ENCODE results near the gene PHF1.
"Not testable (repeated sequence)": the region's sequence is repeated elsewhere in the genome, so short reads cannot be mapped to it uniquely, and the experiment has no call there.

Gene PHF1

GRCh38 chr6:33410711-33411631, at the start of gene PHF1:
TSS of gene PHF1 (plus strand) at chr6:33411014. CDS start at chr6:33412264, 1,250 bp downstream.
- Histone ChIP-seq H3K79me2 (ENCODE audit: control insufficient read depth, insufficient read depth, low read length, unreplicated experiment) (peaks cover 22% of the 10 kb centered on the region), H3K27ac (ENCODE audit: low read depth, low read length) (peak within 1 kb of the TSS; percentile 84), H2AFZ (ENCODE audit: low read length, unreplicated experiment) (peak within 1 kb of the TSS; percentile 91), H3K27me3 (ENCODE audit: insufficient read depth, low read length) (no peaks in the 10 kb centered on the region), H3K4me3 (ENCODE audit: low read depth, low read length) (peak within 1 kb of the TSS; percentile 95), H3K4me1 (ENCODE audit: control insufficient read depth, insufficient read depth, low read length, unreplicated experiment) (peaks cover 14% of the 10 kb centered on the region), H3K36me3 (ENCODE audit: insufficient read depth, low read length) (peaks cover 5% of the 10 kb centered on the region; the same call in 1 of the 2 replicates)

DNA sequence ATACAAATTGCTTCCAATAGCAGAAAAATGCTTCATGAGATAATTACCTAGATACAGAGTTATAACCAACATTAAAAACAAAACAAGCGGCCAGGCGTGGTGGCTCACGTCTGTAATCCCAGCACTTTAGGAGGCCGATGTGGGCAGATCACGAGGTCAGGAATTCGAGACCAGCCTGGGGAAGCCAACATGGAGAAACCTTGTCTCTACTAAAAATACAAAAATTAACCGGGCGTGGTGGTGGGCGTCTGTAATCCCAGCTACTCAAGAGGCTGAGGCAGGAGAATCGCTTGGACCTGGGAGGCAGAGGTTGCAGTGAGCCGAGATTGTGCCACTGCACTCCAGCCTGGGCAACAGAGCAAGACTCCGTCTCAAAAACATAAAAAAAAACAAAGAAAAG, 47.3 kb upstream of the PHF1 start:
- not testable (repeated sequence) for H3K79me2 ChIP-seq (ENCODE audit: control insufficient read depth, insufficient read depth, low read length, unreplicated experiment); H3K36me3 ChIP-seq (ENCODE audit: insufficient read depth, low read length); H3K4me1 ChIP-seq (ENCODE audit: control insufficient read depth, insufficient read depth, low read length, unreplicated experiment); H3K27me3 ChIP-seq (ENCODE audit: insufficient read depth, low read length); H3K4me3 ChIP-seq (ENCODE audit: low read depth, low read length); H3K27ac ChIP-seq (ENCODE audit: low read depth, low read length); H2AFZ ChIP-seq (ENCODE audit: low read length, unreplicated experiment)

- H3K27ac ChIP-seq (ENCODE audit: low read depth, low read length); H3K36me3 ChIP-seq (ENCODE audit: insufficient read depth, low read length); H3K27me3 ChIP-seq (ENCODE audit: insufficient read depth, low read length); H3K4me1 ChIP-seq (ENCODE audit: control insufficient read depth, insufficient read depth, low read length, unreplicated experiment); H3K4me3 ChIP-seq (ENCODE audit: low read depth, low read length); H3K79me2 ChIP-seq (ENCODE audit: control insufficient read depth, insufficient read depth, low read length, unreplicated experiment): not testable (repeated sequence)
- H2AFZ ChIP-seq (ENCODE audit: low read length, unreplicated experiment), result peak overlapping the region; percentile 32
Measured at GRCh38 chr6:33364475-33365205, 46.2 kb upstream of the PHF1 start.

DNA sequence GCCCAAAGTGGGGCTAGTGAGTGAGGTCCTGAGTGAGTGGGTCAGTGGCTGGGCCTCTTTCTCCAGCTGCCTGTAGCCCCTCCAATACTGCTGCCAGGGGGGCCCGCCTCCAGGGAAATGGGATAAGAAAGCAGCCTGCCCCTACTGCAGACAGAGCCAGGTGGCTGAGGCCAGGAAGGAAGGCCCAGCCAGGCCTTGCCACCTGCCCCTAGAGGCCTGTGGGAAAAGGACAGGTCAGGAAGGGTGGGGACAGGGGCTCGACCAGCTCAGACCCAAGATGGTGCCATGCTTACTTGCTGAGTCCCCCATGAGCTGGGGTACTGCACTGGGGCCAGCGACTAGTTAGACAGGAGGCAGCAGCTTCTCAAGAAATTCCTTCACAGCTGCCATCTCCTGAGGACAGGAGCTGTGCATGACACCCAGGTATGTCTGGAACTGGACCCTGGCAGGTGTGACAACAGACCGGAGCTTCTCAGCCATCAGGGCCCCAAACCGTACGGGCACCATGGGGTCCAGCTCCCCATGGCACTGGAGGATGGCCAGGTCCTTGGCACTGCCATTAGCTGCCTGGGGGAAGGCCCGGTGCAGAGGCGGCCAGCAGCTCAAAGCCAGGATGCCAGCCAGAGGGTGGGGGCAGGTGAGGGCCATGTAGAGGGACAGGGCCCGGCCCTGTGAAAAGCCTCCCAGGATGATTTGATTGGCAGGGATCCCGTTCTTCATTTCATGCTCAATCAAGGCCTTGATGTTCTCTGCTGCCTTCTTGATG, 45.4 kb upstream of the PHF1 start:
- H3K27ac ChIP-seq (ENCODE audit: low read depth, low read length); H3K27me3 ChIP-seq (ENCODE audit: insufficient read depth, low read length); H3K36me3 ChIP-seq (ENCODE audit: insufficient read depth, low read length); H3K79me2 ChIP-seq (ENCODE audit: control insufficient read depth, insufficient read depth, low read length, unreplicated experiment); H2AFZ ChIP-seq (ENCODE audit: low read length, unreplicated experiment); H3K4me1 ChIP-seq (ENCODE audit: control insufficient read depth, insufficient read depth, low read length, unreplicated experiment); H3K4me3 ChIP-seq (ENCODE audit: low read depth, low read length): not testable (repeated sequence)

- Histone ChIP-seq H3K4me3 (ENCODE audit: low read depth, low read length) (no peak overlapping the region), H3K36me3 (ENCODE audit: insufficient read depth, low read length) (no peaks in the 10 kb centered on the region), H3K4me1 (ENCODE audit: control insufficient read depth, insufficient read depth, low read length, unreplicated experiment) (peaks cover 4% of the 10 kb centered on the region), H2AFZ (ENCODE audit: low read length, unreplicated experiment) (no peak overlapping the region), H3K79me2 (ENCODE audit: control insufficient read depth, insufficient read depth, low read length, unreplicated experiment) (no peaks in the 10 kb centered on the region), H3K27me3 (ENCODE audit: insufficient read depth, low read length) (no peaks in the 10 kb centered on the region), H3K27ac (ENCODE audit: low read depth, low read length) (no peak overlapping the region)
Measured at GRCh38 chr6:33367009-33367714, 43.7 kb upstream of the PHF1 start.

DNA sequence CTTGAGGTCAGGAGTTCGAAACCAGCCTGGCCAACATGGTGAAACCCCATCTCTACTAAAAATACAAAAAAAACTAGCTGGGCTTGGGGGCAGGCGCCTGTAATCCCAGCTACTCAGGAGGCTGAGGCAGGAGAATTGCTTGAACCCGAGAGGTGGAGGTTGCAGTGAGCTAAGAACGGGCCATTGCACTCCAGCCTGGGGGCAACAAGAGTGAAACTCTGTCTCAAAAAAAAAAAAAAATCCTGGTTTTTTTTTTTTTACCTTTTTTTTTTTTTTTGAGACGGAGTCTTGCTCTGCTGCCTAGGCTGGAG, 43.1 kb upstream of the PHF1 start:
- H2AFZ ChIP-seq (ENCODE audit: low read length, unreplicated experiment); H3K27me3 ChIP-seq (ENCODE audit: insufficient read depth, low read length); H3K4me3 ChIP-seq (ENCODE audit: low read depth, low read length); H3K79me2 ChIP-seq (ENCODE audit: control insufficient read depth, insufficient read depth, low read length, unreplicated experiment); H3K36me3 ChIP-seq (ENCODE audit: insufficient read depth, low read length); H3K4me1 ChIP-seq (ENCODE audit: control insufficient read depth, insufficient read depth, low read length, unreplicated experiment); H3K27ac ChIP-seq (ENCODE audit: low read depth, low read length): not testable (repeated sequence)

GRCh38 chr6:33371901-33372300, 38.9 kb upstream of the PHF1 start:
- not testable (repeated sequence) for H3K4me3 ChIP-seq (ENCODE audit: low read depth, low read length); H3K36me3 ChIP-seq (ENCODE audit: insufficient read depth, low read length); H3K27me3 ChIP-seq (ENCODE audit: insufficient read depth, low read length); H2AFZ ChIP-seq (ENCODE audit: low read length, unreplicated experiment); H3K27ac ChIP-seq (ENCODE audit: low read depth, low read length); H3K79me2 ChIP-seq (ENCODE audit: control insufficient read depth, insufficient read depth, low read length, unreplicated experiment)
- H3K4me1 ChIP-seq (ENCODE audit: control insufficient read depth, insufficient read depth, low read length, unreplicated experiment), result peaks cover 22% of the 10 kb centered on the region

GRCh38 chr6:33372526-33373123, 38.2 kb upstream of the PHF1 start:
- Histone ChIP-seq H3K27me3 (ENCODE audit: insufficient read depth, low read length) (no peaks in the 10 kb centered on the region), H3K4me3 (ENCODE audit: low read depth, low read length) (no peak overlapping the region), H2AFZ (ENCODE audit: low read length, unreplicated experiment) (no peak overlapping the region), H3K4me1 (ENCODE audit: control insufficient read depth, insufficient read depth, low read length, unreplicated experiment) (peaks cover 25% of the 10 kb centered on the region), H3K36me3 (ENCODE audit: insufficient read depth, low read length) (no peaks in the 10 kb centered on the region), H3K79me2 (ENCODE audit: control insufficient read depth, insufficient read depth, low read length, unreplicated experiment) (no peaks in the 10 kb centered on the region), H3K27ac (ENCODE audit: low read depth, low read length) (no peak overlapping the region)

DNA sequence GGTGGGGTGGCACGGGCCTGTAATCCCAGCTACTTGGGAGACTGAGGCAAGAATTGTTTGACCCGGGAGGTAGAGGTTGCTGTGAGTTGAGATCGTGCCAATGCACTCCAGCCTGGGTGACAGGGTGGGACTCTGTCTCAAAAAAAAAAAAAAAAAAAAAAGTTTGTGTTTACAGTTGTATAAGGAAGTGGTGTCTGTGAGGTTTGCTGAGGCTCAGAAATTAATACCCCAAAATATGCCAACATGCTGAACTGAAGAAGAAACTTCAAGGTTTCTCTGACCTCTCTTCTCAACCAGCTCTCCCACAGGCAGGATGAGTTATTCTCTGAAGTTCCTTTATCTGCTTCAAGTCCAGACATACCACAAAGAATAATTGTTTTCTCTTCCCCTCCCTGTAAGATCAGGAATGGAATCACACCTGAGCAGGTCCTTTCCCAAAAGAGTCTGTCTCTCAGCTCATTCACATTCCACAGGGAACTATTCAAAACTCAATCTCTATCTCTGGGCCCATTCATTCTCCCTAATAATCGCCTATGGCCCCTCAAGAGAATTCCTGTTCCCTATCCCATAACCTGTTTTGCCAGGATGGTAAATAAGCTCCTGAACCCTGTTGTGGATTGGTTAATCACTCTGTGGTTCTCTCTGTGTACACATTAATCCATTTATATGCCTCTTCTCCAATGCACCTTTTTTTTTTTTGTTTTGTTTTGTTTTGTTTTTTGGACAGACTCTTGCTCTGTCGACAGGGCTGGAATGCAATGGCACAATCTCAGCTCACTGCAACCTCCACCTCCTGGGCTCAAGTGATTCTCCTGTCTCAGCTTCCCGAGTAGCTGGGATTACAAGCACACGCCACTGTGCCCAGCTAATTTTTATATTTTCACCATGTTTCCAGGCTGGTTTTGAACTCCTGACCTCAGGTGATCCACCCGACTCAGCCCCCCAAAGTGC, 36.6 kb upstream of the PHF1 start:
- peak overlapping the region; percentile 49 for H2AFZ ChIP-seq (ENCODE audit: low read length, unreplicated experiment)
- peak overlapping the region; percentile 35; the same call in 1 of the 2 replicates for H3K27ac ChIP-seq (ENCODE audit: low read depth, low read length)

More for the DNA sequence above, 36.6 kb upstream of the PHF1 start:
- H3K4me1 ChIP-seq (ENCODE audit: control insufficient read depth, insufficient read depth, low read length, unreplicated experiment), result peaks cover 25% of the 10 kb centered on the region
- no peaks in the 10 kb centered on the region for H3K27me3 ChIP-seq (ENCODE audit: insufficient read depth, low read length)
- no peaks in the 10 kb centered on the region for H3K36me3 ChIP-seq (ENCODE audit: insufficient read depth, low read length)
- no peaks in the 10 kb centered on the region for H3K79me2 ChIP-seq (ENCODE audit: control insufficient read depth, insufficient read depth, low read length, unreplicated experiment)
- no peak overlapping the region for H3K4me3 ChIP-seq (ENCODE audit: low read depth, low read length)

Data from ACC112 (cell line).